Esophagus muscularis mucosa (tissue), 4 donors: ENCODE results near the gene CUL4A.

Experiments used
- CTCF ChIP-seq, 3 experiments: fragments of 200-600 bp in 2 of 3; fragments of 450-650 bp in 1 of 3; sonication (generic) in 2 of 3; IDR thresholded peaks; one replicate each; pipeline ENCODE4 v1.5.1; 2017 to 2019; ENCODE audit warnings: antibody characterized with exemption in 3 of 3, mild to moderate bottlenecking in 2 of 3, moderate library complexity in 1 of 3
- EP300 ChIP-seq: sonication (generic); formaldehyde crosslinking; IDR thresholded peaks from one replicate; pipeline ENCODE4 v1.6.1; 2017; ENCODE audit warnings: antibody characterized with exemption
- POLR2A ChIP-seq: fragments of 450-650 bp; IDR thresholded peaks from one replicate; pipeline ENCODE4 v1.6.1; 2017; ENCODE audit warnings: antibody characterized with exemption, moderate library complexity, mild to moderate bottlenecking, low read depth
- POLR2AphosphoS5 ChIP-seq, 2 donors: sonication (generic); formaldehyde crosslinking; IDR thresholded peaks; one replicate each; pipeline ENCODE4 v1.6.1; 2017; ENCODE audit warnings: antibody characterized with exemption in 2 of 2

DNA sequence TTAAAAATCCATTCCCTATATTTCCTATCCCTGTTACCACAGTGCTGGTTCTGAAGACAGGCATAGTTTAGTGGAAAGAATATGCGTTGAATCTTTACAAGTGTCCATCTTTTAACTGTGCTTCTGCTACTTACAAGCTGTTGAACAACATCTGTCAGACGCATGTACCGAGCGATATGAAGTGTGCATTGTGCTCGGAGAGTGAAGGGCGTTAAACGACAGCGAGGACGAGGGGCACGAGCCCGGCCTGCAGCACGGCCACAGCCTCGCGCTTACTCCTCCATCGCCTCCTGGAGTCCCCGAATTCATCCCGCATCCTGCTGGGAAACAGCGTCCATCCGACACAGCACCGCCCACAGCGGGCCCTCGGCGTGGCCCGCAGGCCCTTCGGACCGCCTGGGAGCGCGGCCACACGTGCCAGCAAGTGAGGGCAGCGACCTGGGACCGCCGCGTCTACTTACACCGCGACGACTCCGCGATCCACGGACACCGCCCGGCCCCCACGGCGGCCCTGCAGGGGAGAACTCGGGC, 1.5 kb upstream of the CUL4A start:
- TF ChIP-seq CTCF (IDR thresholded peaks at IDR 0.05) (no peak), POLR2AphosphoS5 (IDR thresholded peaks at IDR 0.05) (no peak), POLR2A (no peak), EP300 (no peak)
